ENCODE measurements around the gene CERS6.

DNA sequence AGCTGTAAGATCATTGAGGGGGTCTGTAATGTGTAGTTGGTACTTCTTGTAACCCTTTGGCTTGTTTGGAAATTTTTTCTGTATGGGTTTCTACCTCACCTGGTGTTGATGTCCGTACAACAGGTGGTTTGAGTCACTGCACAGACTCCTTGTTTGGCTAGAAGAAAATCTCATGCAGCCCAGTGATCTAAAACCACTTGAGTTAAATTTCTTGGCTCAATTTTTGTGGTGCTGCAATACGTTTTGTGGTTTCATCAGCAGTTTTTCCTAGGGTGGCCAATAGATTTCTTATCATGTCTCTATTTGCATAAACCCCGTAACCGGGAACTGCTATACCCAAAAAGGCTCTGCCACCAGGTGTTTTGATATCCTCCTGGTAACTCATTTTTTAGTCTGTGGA, 43.4 kb downstream of the CERS6 start:
- TF ChIP-seq, protein P1, sequence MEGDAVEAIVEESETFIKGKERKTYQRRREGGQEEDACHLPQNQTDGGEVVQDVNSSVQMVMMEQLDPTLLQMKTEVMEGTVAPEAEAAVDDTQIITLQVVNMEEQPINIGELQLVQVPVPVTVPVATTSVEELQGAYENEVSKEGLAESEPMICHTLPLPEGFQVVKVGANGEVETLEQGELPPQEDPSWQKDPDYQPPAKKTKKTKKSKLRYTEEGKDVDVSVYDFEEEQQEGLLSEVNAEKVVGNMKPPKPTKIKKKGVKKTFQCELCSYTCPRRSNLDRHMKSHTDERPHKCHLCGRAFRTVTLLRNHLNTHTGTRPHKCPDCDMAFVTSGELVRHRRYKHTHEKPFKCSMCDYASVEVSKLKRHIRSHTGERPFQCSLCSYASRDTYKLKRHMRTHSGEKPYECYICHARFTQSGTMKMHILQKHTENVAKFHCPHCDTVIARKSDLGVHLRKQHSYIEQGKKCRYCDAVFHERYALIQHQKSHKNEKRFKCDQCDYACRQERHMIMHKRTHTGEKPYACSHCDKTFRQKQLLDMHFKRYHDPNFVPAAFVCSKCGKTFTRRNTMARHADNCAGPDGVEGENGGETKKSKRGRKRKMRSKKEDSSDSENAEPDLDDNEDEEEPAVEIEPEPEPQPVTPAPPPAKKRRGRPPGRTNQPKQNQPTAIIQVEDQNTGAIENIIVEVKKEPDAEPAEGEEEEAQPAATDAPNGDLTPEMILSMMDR (IDR thresholded peaks at IDR 0.05), result no peak
- TF ChIP-seq POLR2A (IDR thresholded peaks at IDR 0.05) (no peak), POLR2AphosphoS5 (IDR thresholded peaks at IDR 0.05) (no peak)

Data from breast epithelium (tissue), 3 donors.